Body of pancreas (tissue), 4 donors: ENCODE results near the gene MAX.

Experiments
- POLR2A ChIP-seq, 3 donors: fragments of 450-650 bp; IDR thresholded peaks; one replicate each; pipeline ENCODE4 v1.6.1; 2016; ENCODE audit warnings: antibody characterized with exemption in 3 of 3, mild to moderate bottlenecking in 2 of 3
- TF ChIP-seq, protein P1 (sequence below), 7 experiments: fragments of 450-650 bp in 4 of 7; fragments of 200-600 bp in 3 of 7; sonication (generic) in 3 of 7; IDR thresholded peaks; one replicate each; pipeline ENCODE4 v1.5.1; 2016 to 2019; ENCODE audit warnings: antibody characterized with exemption in 7 of 7

DNA sequence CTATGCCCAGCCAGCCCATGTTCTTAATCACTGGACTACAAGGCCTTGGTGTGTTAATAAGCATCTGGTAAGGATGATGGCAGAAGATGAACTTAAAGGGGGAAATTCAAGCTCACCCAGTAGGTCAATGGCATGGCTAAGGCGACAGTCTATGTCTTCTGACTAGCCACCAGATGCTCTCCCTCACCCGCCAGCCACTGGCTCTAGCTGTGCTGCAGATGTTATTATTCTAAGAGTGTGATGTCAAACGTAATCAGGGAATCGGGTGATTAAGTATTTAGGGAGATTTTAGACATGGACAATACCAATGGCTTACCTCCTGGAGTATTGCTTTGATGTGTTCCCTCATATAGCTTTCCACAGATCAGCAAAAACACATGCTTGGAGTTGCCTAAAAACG lies 39.2 kb upstream of the MAX start:
- no peak for TF ChIP-seq POLR2A (IDR thresholded peaks at IDR 0.05)
- TF ChIP-seq, protein P1, sequence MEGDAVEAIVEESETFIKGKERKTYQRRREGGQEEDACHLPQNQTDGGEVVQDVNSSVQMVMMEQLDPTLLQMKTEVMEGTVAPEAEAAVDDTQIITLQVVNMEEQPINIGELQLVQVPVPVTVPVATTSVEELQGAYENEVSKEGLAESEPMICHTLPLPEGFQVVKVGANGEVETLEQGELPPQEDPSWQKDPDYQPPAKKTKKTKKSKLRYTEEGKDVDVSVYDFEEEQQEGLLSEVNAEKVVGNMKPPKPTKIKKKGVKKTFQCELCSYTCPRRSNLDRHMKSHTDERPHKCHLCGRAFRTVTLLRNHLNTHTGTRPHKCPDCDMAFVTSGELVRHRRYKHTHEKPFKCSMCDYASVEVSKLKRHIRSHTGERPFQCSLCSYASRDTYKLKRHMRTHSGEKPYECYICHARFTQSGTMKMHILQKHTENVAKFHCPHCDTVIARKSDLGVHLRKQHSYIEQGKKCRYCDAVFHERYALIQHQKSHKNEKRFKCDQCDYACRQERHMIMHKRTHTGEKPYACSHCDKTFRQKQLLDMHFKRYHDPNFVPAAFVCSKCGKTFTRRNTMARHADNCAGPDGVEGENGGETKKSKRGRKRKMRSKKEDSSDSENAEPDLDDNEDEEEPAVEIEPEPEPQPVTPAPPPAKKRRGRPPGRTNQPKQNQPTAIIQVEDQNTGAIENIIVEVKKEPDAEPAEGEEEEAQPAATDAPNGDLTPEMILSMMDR (IDR thresholded peaks at IDR 0.05): no peak
